22Rv1 (cell line): ENCODE data around the gene DMRT3.

Experiments used
- CTCF ChIP-seq: fragments of 450-650 bp; IDR thresholded peaks from 2 replicates; pipeline ENCODE4 v1.5.1; 2017; ENCODE audit warnings: mild to moderate bottlenecking
- ZFX ChIP-seq: fragments of 450-650 bp; IDR thresholded peaks from 2 replicates; pipeline ENCODE4 v1.6.1; 2017; ENCODE audit warnings: antibody characterized with exemption, borderline replicate concordance

DNA sequence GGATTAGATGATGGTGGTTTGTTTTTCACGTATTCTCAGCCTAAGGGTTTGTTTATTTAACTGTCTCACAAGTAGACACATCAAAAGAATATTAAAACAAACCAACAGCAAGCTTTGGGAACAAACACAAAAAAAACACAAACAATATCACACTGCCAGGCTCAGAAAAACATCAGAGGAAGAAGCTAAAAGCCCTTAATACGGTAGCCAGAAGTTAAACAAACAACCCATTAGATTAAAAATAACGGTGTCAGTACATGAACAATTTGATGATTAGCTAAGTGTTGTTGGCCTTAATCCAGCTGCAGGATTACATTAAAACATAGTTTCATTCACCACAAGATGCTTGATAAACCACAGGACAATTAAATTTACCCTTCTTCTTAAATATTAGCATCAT is 57.8 kb downstream of the DMRT3 start:
- TF ChIP-seq CTCF (no peak), ZFX (no peak)
